ENCODE measurements around the gene KRR1. TPM values are rescaled to one million over a fixed set of nuclear protein-coding genes. Genes with fewer than 3 reads are reported as not detected.
"Not testable (repeated sequence)": the region's sequence is repeated elsewhere in the genome, so short reads cannot be mapped to it uniquely, and the experiment has no call there.

Gene KRR1
- total and polyA plus RNA-seq, 7 experiments from 2014 or later: 64.0 to 120 (median 73.7) TPM

- CTCF ChIA-PET: no interaction called here
- ATAC-seq (no peak), DNase-seq (no peak)
- Mint-ChIP-seq H3K27ac (no peak overlapping the region), H3K27me3 (peaks cover 0 to 29% (median 0%) of the 10 kb centered on the region in 5 donors), H3K36me3 (no peaks in the 10 kb centered on the region), H3K4me3 (no peak overlapping the region), H3K9me3 (no peaks in the 10 kb centered on the region), H3K4me1 (no peaks in the 10 kb centered on the region)
- Histone ChIP-seq H3K27ac (ENCODE audit: low read depth, low read length) (no peak overlapping the region), H3K36me3 (ENCODE audit: control insufficient read depth in 2 of 3, insufficient read depth in 3 of 3, low read length in 3 of 3) (no peaks in the 10 kb centered on the region), H3K27me3 (ENCODE audit: control insufficient read depth in 2 of 2, insufficient read depth in 2 of 2, low read length in 2 of 2) (no peaks in the 10 kb centered on the region), H3K4me1 (ENCODE audit: control insufficient read depth in 2 of 2, insufficient read depth in 2 of 2, low read length in 2 of 2) (no peaks in the 10 kb centered on the region), H3K9me3 (ENCODE audit: control insufficient read depth in 2 of 3, low read length in 3 of 3) (no peaks in the 10 kb centered on the region), H3K4me3 (ENCODE audit: low read length) (no peak overlapping the region)
- intact Hi-C loops (cut with micrococcal nuclease): no loop called here
- POLR2A ChIA-PET: no interaction called here
These were observed 63.6 kb downstream of the KRR1 start for GRCh38 chr12:75447691-75448393.

DNA sequence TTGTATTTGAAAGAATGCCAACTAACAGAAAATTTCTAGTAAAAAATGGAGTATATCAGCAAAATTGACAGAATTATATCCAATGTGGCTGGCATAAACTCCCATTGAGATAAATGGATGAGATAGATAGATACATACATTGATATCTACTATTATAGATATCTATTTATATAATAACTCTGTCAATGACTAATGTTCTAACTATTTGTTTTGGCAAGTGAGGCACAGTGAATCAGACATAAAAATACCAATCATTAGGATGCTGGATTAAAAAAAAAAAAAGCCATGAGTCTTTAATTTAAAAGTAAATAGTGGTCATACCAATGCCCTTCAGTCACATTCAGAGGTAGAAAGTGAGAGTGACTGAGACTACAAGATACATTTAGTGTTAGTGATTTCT, 64.6 kb downstream of the KRR1 start:
- Histone ChIP-seq H3K9me3 (ENCODE audit: control insufficient read depth in 2 of 3, low read length in 3 of 3) (no peaks in the 10 kb centered on the region), H3K27ac (ENCODE audit: low read depth, low read length) (no peak overlapping the region), H3K4me3 (ENCODE audit: low read length) (no peak overlapping the region), H3K27me3 (ENCODE audit: control insufficient read depth in 2 of 2, insufficient read depth in 2 of 2, low read length in 2 of 2) (no peaks in the 10 kb centered on the region), H3K4me1 (ENCODE audit: control insufficient read depth in 2 of 2, insufficient read depth in 2 of 2, low read length in 2 of 2) (no peaks in the 10 kb centered on the region), H3K36me3 (ENCODE audit: control insufficient read depth in 2 of 3, insufficient read depth in 3 of 3, low read length in 3 of 3) (no peaks in the 10 kb centered on the region)
- intact Hi-C loops (cut with micrococcal nuclease): no loop called here
- no peaks in the 10 kb centered on the region for H3K4me1 Mint-ChIP-seq
- ATAC-seq (no peak), DNase-seq (no peak)
- CTCF ChIA-PET: interaction anchor here (0.6 kb wide), 1 partner anchor 25 kb away, joined by 3 read pairs; no protein-coding TSS in a partner anchor
- no peak overlapping the region for H3K4me3 Mint-ChIP-seq
- POLR2A ChIA-PET: no interaction called here
- H3K27ac Mint-ChIP-seq: no peak overlapping the region
- H3K36me3 Mint-ChIP-seq: no peaks in the 10 kb centered on the region
- H3K27me3 Mint-ChIP-seq: peaks cover 3 to 21% (median 7%) of the 10 kb centered on the region in 5 donors
- H3K9me3 Mint-ChIP-seq: peaks cover 0 to under 1% (median 0%) of the 10 kb centered on the region in 11 donors

DNA sequence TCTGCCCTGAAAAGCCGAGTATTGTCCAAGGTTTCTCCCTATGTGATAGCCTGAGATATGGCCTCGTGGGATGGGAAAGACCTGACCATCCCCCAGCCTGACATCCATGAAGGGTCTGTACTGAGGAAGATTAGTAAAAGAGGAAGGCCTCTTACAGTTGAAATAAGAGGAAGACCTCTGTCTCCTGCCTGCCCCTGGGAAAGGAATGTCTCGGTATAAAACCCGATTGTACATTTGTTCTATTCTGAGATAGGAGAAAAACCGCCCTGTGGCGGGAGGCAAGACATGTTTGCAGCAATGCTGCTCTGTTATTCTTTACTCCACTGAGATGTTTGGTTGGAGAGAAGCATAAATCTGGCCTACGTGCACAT, 66.3 kb downstream of the KRR1 start:
- H3K36me3 Mint-ChIP-seq; H3K27ac Mint-ChIP-seq; H3K4me3 ChIP-seq (ENCODE audit: low read length); POLR2A ChIA-PET; intact Hi-C loops (cut with micrococcal nuclease); H3K4me1 Mint-ChIP-seq; H3K27ac ChIP-seq (ENCODE audit: low read depth, low read length); H3K4me1 ChIP-seq (ENCODE audit: control insufficient read depth in 2 of 2, insufficient read depth in 2 of 2, low read length in 2 of 2); DNase-seq; H3K36me3 ChIP-seq (ENCODE audit: control insufficient read depth in 2 of 3, insufficient read depth in 3 of 3, low read length in 3 of 3); H3K4me3 Mint-ChIP-seq; ATAC-seq; H3K9me3 ChIP-seq (ENCODE audit: control insufficient read depth in 2 of 3, low read length in 3 of 3); H3K27me3 ChIP-seq (ENCODE audit: control insufficient read depth in 2 of 2, insufficient read depth in 2 of 2, low read length in 2 of 2): not testable (repeated sequence)
- H3K9me3 Mint-ChIP-seq: peaks cover 0 to 11% (median 5%) of the 10 kb centered on the region in 11 donors
- H3K27me3 Mint-ChIP-seq: peaks cover 7 to 18% (median 14%) of the 10 kb centered on the region in 5 donors
- CTCF ChIA-PET: interaction anchor here (1.0 kb wide), 1 partner anchor 60 kb away, joined by 4 read pairs; no protein-coding TSS in a partner anchor

DNA sequence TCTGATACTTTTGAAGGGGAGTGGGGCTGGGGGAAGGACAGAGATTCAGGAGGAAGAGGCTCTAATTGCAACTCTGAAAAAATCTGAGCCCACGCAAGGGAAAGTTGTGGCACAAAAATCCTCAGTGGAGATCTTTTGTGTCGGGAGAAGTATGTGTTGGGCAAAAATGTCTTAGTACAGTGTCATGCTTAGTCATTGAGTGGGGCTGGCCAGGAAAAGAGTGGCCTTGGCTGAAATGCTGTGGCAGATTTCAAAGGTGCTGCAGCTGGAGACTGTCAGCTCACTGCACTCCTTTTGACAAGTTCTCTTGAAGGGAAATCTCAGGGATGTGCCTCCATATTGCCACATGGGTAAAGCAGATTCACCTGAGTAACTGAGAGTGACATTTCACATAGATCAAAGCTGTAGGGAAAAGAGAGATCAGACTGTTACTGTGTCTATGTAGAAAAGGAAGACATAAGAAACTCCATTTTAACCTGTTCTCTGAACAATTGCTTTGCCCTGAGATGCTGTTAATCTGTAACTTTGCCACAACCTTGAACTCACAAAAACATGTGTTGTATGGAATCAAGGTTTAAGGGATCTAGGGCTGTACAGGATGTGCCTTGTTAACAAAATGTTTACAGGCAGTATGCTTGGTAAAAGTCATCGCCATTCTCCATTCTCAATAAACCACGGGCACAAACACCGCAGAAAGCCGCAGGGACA, 66.8 kb downstream of the KRR1 start:
- H3K27ac Mint-ChIP-seq: no peak overlapping the region
- POLR2A ChIA-PET: no interaction called here

DNA sequence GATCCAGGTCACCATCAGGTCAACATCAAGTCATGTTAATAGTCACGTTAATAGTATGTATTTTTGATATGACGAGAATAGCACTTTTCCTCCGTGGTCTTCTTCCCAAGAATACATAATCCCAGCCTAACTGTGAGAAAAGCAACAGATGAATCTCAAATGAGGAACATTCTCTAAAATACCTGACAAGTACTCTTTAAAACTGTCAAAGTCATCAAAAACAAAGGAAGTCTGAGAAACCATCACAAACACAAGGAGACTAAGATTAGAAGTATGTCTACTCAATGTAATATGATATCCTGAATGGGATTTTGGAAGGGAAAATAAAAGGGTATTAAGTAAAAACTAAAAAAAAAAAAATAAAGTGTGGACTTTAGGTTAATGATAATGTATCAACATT, 67.7 kb downstream of the KRR1 start:
- DNase-seq: no peak
- ChIA-PET POLR2A (no interaction called here), CTCF (no interaction called here)
- peaks cover 0 to 4% (median 0%) of the 10 kb centered on the region in 7 donors for H3K4me1 Mint-ChIP-seq
- H3K27me3 ChIP-seq (ENCODE audit: control insufficient read depth in 2 of 2, insufficient read depth in 2 of 2, low read length in 2 of 2): no peaks in the 10 kb centered on the region
- peaks cover 7 to 23% (median 14%) of the 10 kb centered on the region in 5 donors for H3K27me3 Mint-ChIP-seq
- peaks cover 0 to 7% (median 6%) of the 10 kb centered on the region in 5 donors for H3K36me3 Mint-ChIP-seq
- no peaks in the 10 kb centered on the region for H3K4me1 ChIP-seq (ENCODE audit: control insufficient read depth in 2 of 2, insufficient read depth in 2 of 2, low read length in 2 of 2)
- no peak for ATAC-seq
- no peaks in the 10 kb centered on the region for H3K9me3 ChIP-seq (ENCODE audit: control insufficient read depth in 2 of 3, low read length in 3 of 3)
- peaks cover 0 to 11% (median 5%) of the 10 kb centered on the region in 11 donors for H3K9me3 Mint-ChIP-seq
- no peak overlapping the region for H3K27ac ChIP-seq (ENCODE audit: low read depth, low read length)
- no peak overlapping the region for H3K27ac Mint-ChIP-seq
- H3K36me3 ChIP-seq (ENCODE audit: control insufficient read depth in 2 of 3, insufficient read depth in 3 of 3, low read length in 3 of 3): no peaks in the 10 kb centered on the region
- intact Hi-C loops (cut with micrococcal nuclease): no loop called here
- H3K4me3 Mint-ChIP-seq: no peak overlapping the region
- no peak overlapping the region for H3K4me3 ChIP-seq (ENCODE audit: low read length)

More for the DNA sequence above, 66.8 kb downstream of the KRR1 start:
- Histone ChIP-seq H3K9me3 (ENCODE audit: control insufficient read depth in 2 of 3, low read length in 3 of 3) (no peaks in the 10 kb centered on the region), H3K4me1 (ENCODE audit: control insufficient read depth in 2 of 2, insufficient read depth in 2 of 2, low read length in 2 of 2) (no peaks in the 10 kb centered on the region), H3K27me3 (ENCODE audit: control insufficient read depth in 2 of 2, insufficient read depth in 2 of 2, low read length in 2 of 2) (no peaks in the 10 kb centered on the region), H3K36me3 (ENCODE audit: control insufficient read depth in 2 of 3, insufficient read depth in 3 of 3, low read length in 3 of 3) (no peaks in the 10 kb centered on the region), H3K27ac (ENCODE audit: low read depth, low read length) (no peak overlapping the region), H3K4me3 (ENCODE audit: low read length) (no peak overlapping the region)
- Mint-ChIP-seq H3K27me3 (peaks cover 7 to 23% (median 14%) of the 10 kb centered on the region in 5 donors), H3K36me3 (peaks cover 0 to 7% (median 6%) of the 10 kb centered on the region in 5 donors), H3K9me3 (peaks cover 0 to 11% (median 5%) of the 10 kb centered on the region in 11 donors), H3K4me3 (no peak overlapping the region), H3K4me1 (no peaks in the 10 kb centered on the region)
- ATAC-seq: no peak
- intact Hi-C loops (cut with micrococcal nuclease): no loop called here
- CTCF ChIA-PET: no interaction called here
- no peak for DNase-seq

DNA sequence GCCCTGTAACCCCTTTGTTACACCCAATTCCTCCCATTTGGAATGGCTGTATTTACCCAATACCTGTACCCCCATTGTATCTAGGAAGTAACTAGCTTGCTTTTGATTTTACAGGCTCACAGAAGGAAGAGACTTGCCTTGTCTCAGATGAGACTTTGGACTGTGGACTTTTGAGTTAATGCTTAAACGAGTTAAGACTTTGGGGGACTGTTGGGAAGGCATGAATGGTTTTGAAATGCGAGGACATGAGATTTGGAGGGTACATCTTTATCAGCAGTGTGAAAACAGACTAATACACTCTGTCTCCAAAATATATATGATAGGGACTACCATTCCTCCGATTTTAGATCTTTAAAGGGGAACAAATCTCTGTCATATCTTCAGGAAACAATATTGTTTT, 69.0 kb downstream of the KRR1 start:
- H3K27ac Mint-ChIP-seq, POLR2A ChIA-PET: not testable (repeated sequence)
- peaks cover 0 to 13% (median 0%) of the 10 kb centered on the region in 7 donors for H3K4me1 Mint-ChIP-seq

More for the DNA sequence above, 69.0 kb downstream of the KRR1 start:
- H3K27ac ChIP-seq (ENCODE audit: low read depth, low read length); H3K4me3 ChIP-seq (ENCODE audit: low read length); H3K36me3 ChIP-seq (ENCODE audit: control insufficient read depth in 2 of 3, insufficient read depth in 3 of 3, low read length in 3 of 3); ATAC-seq; intact Hi-C loops (cut with micrococcal nuclease); DNase-seq; H3K9me3 ChIP-seq (ENCODE audit: control insufficient read depth in 2 of 3, low read length in 3 of 3); H3K4me3 Mint-ChIP-seq; H3K27me3 ChIP-seq (ENCODE audit: control insufficient read depth in 2 of 2, insufficient read depth in 2 of 2, low read length in 2 of 2); H3K36me3 Mint-ChIP-seq; H3K4me1 ChIP-seq (ENCODE audit: control insufficient read depth in 2 of 2, insufficient read depth in 2 of 2, low read length in 2 of 2); CTCF ChIA-PET: not testable (repeated sequence)
- Mint-ChIP-seq H3K9me3 (peaks cover 0 to 19% (median 5%) of the 10 kb centered on the region in 11 donors), H3K27me3 (peaks cover 7 to 23% (median 14%) of the 10 kb centered on the region in 5 donors)

All from naive thymus-derived CD4-positive, alpha-beta T cell (primary cell).